OCI-LY7 (cell line): ENCODE results near the gene FGD4. TPM values are rescaled to one million over a fixed set of nuclear protein-coding genes. Genes with fewer than 3 reads are reported as not detected.

Experiments used
- Bru-seq: library from RNA; stranded (reverse); fragments of 400-500 nt; gene quantifications from one replicate; lab custom pipeline; 2021; lab: Mats Ljungman, UMichigan
- BruChase-seq, 2 experiments: library from RNA; stranded (reverse); fragments of 400-500 nt; gene quantifications; one replicate each; lab custom pipeline; 2021; lab: Mats Ljungman, UMichigan
- BruUV-seq: library from RNA; stranded (reverse); fragments of 400-500 nt; replicated peaks from 2 replicates; lab custom pipeline; 2021; lab: Mats Ljungman, UMichigan
- CTCF ChIA-PET: fragments of 300-600 bp; sonication (Branson Sonifier 250); formaldehyde crosslinking; loops from one replicate; lab custom pipeline; 2022; ENCODE audit warnings: antibody characterized with exemption; ENCODE audit not compliant: unreplicated experiment; lab: Charles Lee
- POLR2A ChIA-PET: fragments of 300-600 bp; sonication (Branson Sonifier 250); formaldehyde crosslinking; loops from one replicate; lab custom pipeline; 2022; ENCODE audit warnings: antibody characterized with exemption; lab: Charles Lee
- DNase-seq: peaks from one replicate; pipeline ENCODE4 v3.0.0-alpha.2; 2015; ENCODE audit warnings: low spot score
- H2AFZ ChIP-seq: fragments of 200-600 bp; sonication (generic), shearing (Covaris generic); 2 replicates; pipeline ENCODE4 v1.6.1; 2014; ENCODE audit warnings: mild to moderate bottlenecking, antibody characterized with exemption, low read length, moderate library complexity
- H3K27ac ChIP-seq: fragments of 200-600 bp; sonication (generic); 2 replicates; pipeline ENCODE4 v1.5.1; 2014; ENCODE audit warnings: mixed run types, low read depth, mild to moderate bottlenecking, moderate library complexity, low read length, inconsistent platforms; ENCODE audit not compliant: poor library complexity, severe bottlenecking
- H3K36me3 ChIP-seq: fragments of 200-600 bp; sonication (generic); 2 replicates; pipeline ENCODE4 v1.6.1; 2014; ENCODE audit warnings: mild to moderate bottlenecking, antibody characterized with exemption, low read length, moderate library complexity, mixed read lengths; ENCODE audit not compliant: insufficient read depth
- H3K4me1 ChIP-seq: fragments of 200-600 bp; sonication (generic); 2 replicates; pipeline ENCODE4 v1.5.1; 2014; ENCODE audit warnings: mild to moderate bottlenecking, low read length; ENCODE audit not compliant: insufficient read depth, poor library complexity, severe bottlenecking
- H3K4me2 ChIP-seq: fragments of 200-600 bp; sonication (generic); 2 replicates; pipeline ENCODE4 v1.6.1; 2014; ENCODE audit warnings: mild to moderate bottlenecking, low read length
- H3K4me3 ChIP-seq: fragments of 200-600 bp; sonication (generic); 2 replicates; pipeline ENCODE4 v1.5.1; 2014; ENCODE audit warnings: mild to moderate bottlenecking, low read depth, low read length; ENCODE audit not compliant: poor library complexity, severe bottlenecking
- H3K79me2 ChIP-seq: fragments of 200-600 bp; sonication (generic); 2 replicates; pipeline ENCODE4 v1.6.1; 2016; ENCODE audit warnings: low read depth, mild to moderate bottlenecking, low read length, moderate library complexity, mixed read lengths; ENCODE audit not compliant: insufficient read depth
- H3K9me2 ChIP-seq: fragments of 200-600 bp; sonication (generic); 2 replicates; pipeline ENCODE4 v1.6.1; 2016; ENCODE audit warnings: mild to moderate bottlenecking, low read length, mixed read lengths; ENCODE audit not compliant: insufficient read depth
- H3K9me3 ChIP-seq: fragments of 200-600 bp; sonication (generic); 2 replicates; pipeline ENCODE4 v1.6.1; 2014; ENCODE audit warnings: mild to moderate bottlenecking, mixed run types, low read length, mixed read lengths
- H4K20me1 ChIP-seq: fragments of 200-600 bp; sonication (generic); 2 replicates; pipeline ENCODE4 v1.6.1; 2014; ENCODE audit warnings: mild to moderate bottlenecking, antibody characterized with exemption, low read length, moderate library complexity, mixed read lengths; ENCODE audit not compliant: insufficient read depth
- CTCF ChIP-seq: fragments of 200-600 bp; sonication (generic); conservative IDR thresholded peaks from 2 replicates; pipeline ENCODE4 v1.5.1; 2014; ENCODE audit warnings: mild to moderate bottlenecking, antibody characterized with exemption, low read length, moderate library complexity, mixed read lengths
- EZH2phosphoT487 ChIP-seq: fragments of 200-600 bp; sonication (generic); IDR thresholded peaks from 2 replicates; pipeline ENCODE4 v1.6.1; 2018; ENCODE audit warnings: low read depth, borderline replicate concordance, mild to moderate bottlenecking, mixed run types, antibody characterized with exemption, low read length, moderate library complexity, mixed read lengths
- intact Hi-C: fragments of 100-400 bp; cut with micrococcal nuclease; formaldehyde crosslinking; loops from one replicate; pipeline ENCODE4 v1.10.0; 2022; ENCODE audit not compliant: unreplicated experiment
- long read RNA-seq: library from polyadenylated mRNA; stranded (forward); transcript quantifications from one replicate; pipeline ENCODE4 v2.0.0, GENCODE V29; 2022
- total RNA-seq, 2 experiments: library from RNA; depleted of rRNA in 1 of 2; stranded (reverse); fragments of >200 nt in 1 of 2; shearing (Covaris generic) in 1 of 2; gene quantifications; 2 replicates each; pipeline ENCODE4 v1.2.3, GENCODE V29; 2014 to 2022

The FGD4 gene
- total RNA-seq (2014; rRNA removed; shearing (Covaris generic)) (19.3 and 21.8 TPM in 2 replicates), total RNA-seq (2022) (14.9 and 16.8 TPM in 2 replicates), Bru-seq, nascent RNA (percentile 66 among the genes with signal in this experiment), BruChase-seq, experiment 1, labeled RNA remaining after a 6-hour chase (percentile 56 among the genes with signal in this experiment), BruChase-seq, experiment 2, labeled RNA remaining after a 2-hour chase (percentile 53 among the genes with signal in this experiment)
- long read RNA-seq, partial matches to known transcripts = 0 of 8 reads
- long read RNA-seq, other reads (novel, unspliced or antisense) = 6 of 8 reads

GRCh38 chr12:32399370-32400113, at the start of gene FGD4:
Gene FGD4, plus strand, starts transcription at chr12:32399558.
- no peaks in the 10 kb centered on the region for H4K20me1 ChIP-seq
- BruUV-seq = no TSS peak
- H3K4me3 ChIP-seq = peak within 1 kb of the TSS; percentile 73
- H3K79me2 ChIP-seq = no peaks in the 10 kb centered on the region
- CTCF ChIA-PET = interaction anchor here (1.1 kb wide), 1 partner anchor 356 kb away, joined by 4 read pairs; the partner anchor contains the start of gene YARS2
- peak within 1 kb of the TSS; percentile 87 for H2AFZ ChIP-seq
- peaks cover 41% of the 10 kb centered on the region for H3K4me1 ChIP-seq
- TF ChIP-seq EZH2phosphoT487 (no peak), CTCF (peak; percentile 83)
- no peaks in the 10 kb centered on the region for H3K9me3 ChIP-seq
- peak; percentile 88 for DNase-seq
- intact Hi-C loops = loop anchor here (1.0 to 10.0 kb wide), 2 partner anchors 273 to 745 kb away; partner anchors contain the start of gene ETFBKMT
- peak within 1 kb of the TSS; percentile 90 for H3K4me2 ChIP-seq
- H3K9me2 ChIP-seq = no peaks in the 10 kb centered on the region
- H3K36me3 ChIP-seq = no peaks in the 10 kb centered on the region
- H3K27ac ChIP-seq = peak within 1 kb of the TSS; percentile 25
- POLR2A ChIA-PET = interaction anchor here (0.6 to 1.8 kb wide), 3 partner anchors 9 to 1029 kb away, joined by 3 to 5 read pairs (median 4); no protein-coding TSS in a partner anchor

GRCh38 chr12:32353540-32353939, 45.8 kb upstream of the FGD4 start:
- DNase-seq = no peak
- Histone ChIP-seq H3K4me1 (no peaks in the 10 kb centered on the region), H2AFZ (no peak overlapping the region), H3K4me3 (no peak overlapping the region), H3K4me2 (no peak overlapping the region), H3K79me2 (no peaks in the 10 kb centered on the region), H3K9me3 (no peaks in the 10 kb centered on the region), H3K27ac (no peak overlapping the region), H3K9me2 (no peaks in the 10 kb centered on the region), H3K36me3 (peaks cover 3% of the 10 kb centered on the region; the same call in 1 of the 2 replicates), H4K20me1 (no peaks in the 10 kb centered on the region)
- POLR2A ChIA-PET = interaction anchor here (0.9 kb wide), 1 partner anchor 40 kb away, joined by 3 read pairs; no protein-coding TSS in a partner anchor
- intact Hi-C loops = no loop called here
- no peak for TF ChIP-seq EZH2phosphoT487
- TF ChIP-seq CTCF = no peak
- CTCF ChIA-PET = no interaction called here
- BruUV-seq = no TSS peak
